A549 (cell line): ENCODE data around the gene AIPL1.

ENCODE experiments used
- ESRRA ChIP-seq: fragments of 150-350 bp; IDR thresholded peaks from 2 replicates; pipeline ENCODE4 v1.6.1; 2014; ENCODE audit warnings: mild to moderate bottlenecking, low read length, borderline replicate concordance
- HDAC2 ChIP-seq: fragments of 200-600 bp; sonication (generic); IDR thresholded peaks from 2 replicates; pipeline ENCODE4 v1.6.1; 2016
- POLR2AphosphoS2 ChIP-seq: conservative IDR thresholded peaks from 2 replicates; pipeline ENCODE4 v1.6.1; 2012; ENCODE audit warnings: low read length, improper control_type of control experiment, inconsistent platforms
- RCOR1 ChIP-seq: fragments of 150-350 bp; IDR thresholded peaks from 2 replicates; pipeline ENCODE4 v1.6.1; 2014; ENCODE audit warnings: antibody characterized with exemption, low read length, low read depth
- SMC3 ChIP-seq: fragments of >200 bp; sonication (Bioruptor Twin); formaldehyde crosslinking; IDR thresholded peaks from 3 replicates; pipeline ENCODE4 v1.6.1; 2018; ENCODE audit warnings: inconsistent platforms
- TF ChIP-seq, protein P1 (sequence below): fragments of >200 bp; sonication (Bioruptor Twin); formaldehyde crosslinking; IDR thresholded peaks from 3 replicates; pipeline ENCODE4 v1.5.1; 2016

DNA sequence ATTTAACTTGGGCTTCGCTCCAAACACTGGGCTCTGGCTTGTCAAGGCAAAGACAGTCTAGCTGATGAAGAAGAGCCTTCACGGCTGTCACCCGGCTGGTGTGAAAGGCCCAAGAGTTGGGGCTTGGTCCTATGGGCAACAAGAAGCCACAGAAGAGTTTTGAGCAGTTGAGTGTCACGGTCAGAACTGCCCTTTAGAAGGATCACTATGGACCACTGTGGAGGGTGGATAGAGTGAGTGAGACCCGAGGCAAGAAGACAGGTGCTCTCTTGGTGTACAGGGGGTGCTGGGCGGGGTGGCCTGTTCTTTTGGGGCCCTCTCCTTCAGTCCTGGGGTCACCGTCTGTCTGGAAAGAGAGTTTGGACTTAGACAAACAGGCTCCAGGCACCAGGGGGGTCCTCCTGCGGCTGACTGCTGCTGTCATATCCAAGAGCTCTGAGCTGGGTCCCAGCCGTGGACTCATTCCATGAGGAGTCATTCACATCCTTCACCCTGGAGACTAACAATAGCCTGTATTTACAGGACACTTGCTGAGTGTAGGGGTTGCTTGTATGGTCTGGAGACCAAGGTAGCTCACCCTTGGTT is 11.7 kb upstream of the AIPL1 start:
- TF ChIP-seq HDAC2 (no peak), ESRRA (no peak), RCOR1 (no peak), POLR2AphosphoS2 (no peak), SMC3 (no peak)
- TF ChIP-seq, protein P1, sequence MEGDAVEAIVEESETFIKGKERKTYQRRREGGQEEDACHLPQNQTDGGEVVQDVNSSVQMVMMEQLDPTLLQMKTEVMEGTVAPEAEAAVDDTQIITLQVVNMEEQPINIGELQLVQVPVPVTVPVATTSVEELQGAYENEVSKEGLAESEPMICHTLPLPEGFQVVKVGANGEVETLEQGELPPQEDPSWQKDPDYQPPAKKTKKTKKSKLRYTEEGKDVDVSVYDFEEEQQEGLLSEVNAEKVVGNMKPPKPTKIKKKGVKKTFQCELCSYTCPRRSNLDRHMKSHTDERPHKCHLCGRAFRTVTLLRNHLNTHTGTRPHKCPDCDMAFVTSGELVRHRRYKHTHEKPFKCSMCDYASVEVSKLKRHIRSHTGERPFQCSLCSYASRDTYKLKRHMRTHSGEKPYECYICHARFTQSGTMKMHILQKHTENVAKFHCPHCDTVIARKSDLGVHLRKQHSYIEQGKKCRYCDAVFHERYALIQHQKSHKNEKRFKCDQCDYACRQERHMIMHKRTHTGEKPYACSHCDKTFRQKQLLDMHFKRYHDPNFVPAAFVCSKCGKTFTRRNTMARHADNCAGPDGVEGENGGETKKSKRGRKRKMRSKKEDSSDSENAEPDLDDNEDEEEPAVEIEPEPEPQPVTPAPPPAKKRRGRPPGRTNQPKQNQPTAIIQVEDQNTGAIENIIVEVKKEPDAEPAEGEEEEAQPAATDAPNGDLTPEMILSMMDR: no peak
